Measurements from ENCODE around the gene SMC6.

GRCh38 chr2:17617516-17617915 is 136.1 kb downstream of the SMC6 start:
- no peak for TF ChIP-seq POLR2A (IDR thresholded peaks at IDR 0.05)
- TF ChIP-seq CTCF (IDR thresholded peaks at IDR 0.05), result no peak
